ENCODE data around the gene LMLN.
"Not testable (repeated sequence)": the region's sequence is repeated elsewhere in the genome, so short reads cannot be mapped to it uniquely, and the experiment has no call there.

The LMLN gene

DNA sequence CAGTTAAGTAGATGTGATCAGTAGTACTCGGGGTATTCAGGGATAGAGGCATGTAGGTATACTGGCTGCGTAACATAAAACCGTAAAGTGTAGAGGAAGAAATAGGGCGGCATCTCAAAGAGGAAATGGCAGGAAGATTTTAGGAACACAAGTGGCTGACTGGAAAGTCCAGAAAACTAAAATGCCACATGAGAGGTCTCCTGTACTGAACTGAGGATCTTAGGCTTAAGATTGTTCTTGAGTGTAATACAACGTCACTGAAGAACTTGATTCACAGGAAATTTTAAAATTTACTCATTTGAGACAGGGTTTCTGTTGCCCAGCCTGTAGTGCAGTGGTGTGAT, 2.3 kb upstream of the LMLN start:
- DNase-seq, result no peak

DNA sequence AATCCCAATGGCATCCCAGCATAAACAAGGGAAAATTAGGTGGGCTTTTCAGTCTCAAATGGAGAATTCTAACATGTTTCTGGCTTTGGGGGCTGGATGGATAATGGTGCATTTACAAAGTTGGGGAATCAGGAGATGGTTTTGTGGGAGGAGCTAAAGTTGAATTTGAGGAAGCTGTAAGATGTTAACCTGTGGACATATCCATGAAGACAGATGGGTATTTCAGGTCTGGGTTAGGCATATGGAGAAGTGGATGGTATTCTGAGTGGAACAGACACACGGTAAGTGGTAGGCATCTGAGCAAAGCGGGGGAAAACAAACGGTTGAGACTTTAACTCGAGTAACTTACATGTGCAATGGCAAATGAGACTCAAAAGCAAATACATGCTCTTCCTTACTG, 1.7 kb upstream of the LMLN start:
- no peak for DNase-seq

DNA sequence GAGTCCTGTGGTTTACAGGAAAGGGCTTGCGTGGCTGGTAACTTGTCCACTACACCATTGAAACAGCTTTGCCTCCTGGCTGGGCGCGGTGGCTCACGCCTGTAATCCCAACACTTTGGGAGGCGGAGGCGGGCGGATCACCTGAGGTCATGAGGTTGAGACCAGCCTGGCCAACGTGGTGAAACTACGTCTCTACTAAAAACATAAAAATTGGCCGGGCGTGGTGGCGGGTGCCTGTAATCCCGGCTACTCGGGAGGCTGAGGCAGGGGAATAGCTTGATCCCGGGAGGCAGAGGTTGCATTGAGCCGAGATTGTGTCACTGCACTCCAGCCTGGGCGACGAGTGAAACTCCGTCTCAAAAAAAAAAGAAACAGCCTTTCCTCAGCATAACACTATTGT, 1.2 kb upstream of the LMLN start:
- DNase-seq, result not testable (repeated sequence)

DNA sequence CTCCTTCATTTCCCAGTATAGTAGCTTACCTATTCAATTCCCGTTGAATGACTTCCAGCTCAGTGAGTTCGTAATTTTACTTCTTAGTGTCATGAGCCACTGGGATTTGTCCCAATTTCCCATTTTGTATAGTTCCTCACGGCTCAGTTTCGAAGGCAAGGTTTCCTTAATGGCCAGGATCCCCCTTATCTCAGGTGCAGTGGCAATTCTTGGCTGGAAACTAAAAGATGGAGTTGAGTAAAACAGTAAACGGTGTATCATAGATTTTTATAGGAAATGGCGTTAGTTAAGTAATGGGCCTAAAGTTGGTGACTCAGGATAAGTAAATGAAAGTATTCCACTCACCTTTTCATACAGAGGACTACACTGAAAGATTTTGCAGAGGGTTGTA, 522 bp upstream of the LMLN start:
- DNase-seq, result no peak

DNA sequence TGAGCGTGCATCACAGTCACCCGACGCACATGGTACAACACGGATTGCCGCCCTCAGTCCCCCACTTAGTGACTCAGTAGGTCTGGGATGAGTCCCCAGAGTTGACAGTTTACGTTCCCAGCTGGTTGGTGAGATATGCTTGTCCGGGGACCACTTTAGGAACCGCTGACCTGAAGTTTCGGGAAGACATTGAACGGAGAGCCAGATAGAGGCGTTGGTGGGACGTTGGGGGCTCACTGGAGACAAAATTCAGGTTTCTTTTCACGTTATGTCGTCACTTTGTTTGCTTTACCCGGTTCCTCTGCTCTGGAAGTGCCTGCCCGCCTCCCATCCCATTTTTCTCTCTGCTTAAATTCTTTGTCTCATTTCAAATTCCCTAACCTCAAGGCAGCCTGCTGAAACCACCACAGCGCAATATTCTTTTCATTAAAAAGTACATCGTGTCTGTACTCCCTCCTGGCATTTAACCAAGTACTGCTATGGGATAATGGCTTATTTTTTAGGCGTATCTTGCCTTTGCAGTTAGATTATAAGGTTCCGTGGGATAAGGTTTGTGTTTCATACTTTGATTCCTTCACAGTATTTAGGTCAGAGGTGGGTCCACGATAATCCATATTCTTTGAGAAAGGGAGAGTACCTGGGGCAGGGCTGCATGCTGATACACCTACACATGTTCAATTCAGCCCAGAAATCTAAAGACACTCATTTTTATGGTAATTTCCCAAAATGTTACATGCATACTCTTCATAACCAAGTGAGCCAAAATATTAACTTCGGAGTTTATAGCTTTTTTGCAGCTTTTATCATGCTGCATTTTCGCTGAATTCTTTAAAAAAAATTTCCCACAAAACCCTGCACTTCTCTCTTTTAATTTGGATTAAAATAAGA, 921 bp downstream of the LMLN start:
- DNase-seq, result no peak

DNA sequence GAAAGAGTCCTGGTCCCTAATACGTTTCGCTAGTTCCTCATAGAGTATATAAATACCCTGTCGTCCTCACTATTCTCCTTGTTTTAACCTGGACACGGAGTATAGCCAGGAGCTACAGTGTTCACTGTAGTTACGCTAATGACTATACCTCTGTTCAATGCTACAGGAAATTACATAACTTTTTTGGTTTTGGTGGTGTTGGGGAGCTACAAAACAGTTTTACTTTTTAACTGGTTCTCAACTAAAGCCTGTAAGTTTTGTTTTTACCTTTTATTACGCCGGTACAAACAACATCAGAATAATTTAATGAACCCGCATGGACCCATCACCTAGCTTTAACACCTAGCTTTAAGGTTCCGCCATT, 1.5 kb downstream of the LMLN start:
- no peak for DNase-seq

DNA sequence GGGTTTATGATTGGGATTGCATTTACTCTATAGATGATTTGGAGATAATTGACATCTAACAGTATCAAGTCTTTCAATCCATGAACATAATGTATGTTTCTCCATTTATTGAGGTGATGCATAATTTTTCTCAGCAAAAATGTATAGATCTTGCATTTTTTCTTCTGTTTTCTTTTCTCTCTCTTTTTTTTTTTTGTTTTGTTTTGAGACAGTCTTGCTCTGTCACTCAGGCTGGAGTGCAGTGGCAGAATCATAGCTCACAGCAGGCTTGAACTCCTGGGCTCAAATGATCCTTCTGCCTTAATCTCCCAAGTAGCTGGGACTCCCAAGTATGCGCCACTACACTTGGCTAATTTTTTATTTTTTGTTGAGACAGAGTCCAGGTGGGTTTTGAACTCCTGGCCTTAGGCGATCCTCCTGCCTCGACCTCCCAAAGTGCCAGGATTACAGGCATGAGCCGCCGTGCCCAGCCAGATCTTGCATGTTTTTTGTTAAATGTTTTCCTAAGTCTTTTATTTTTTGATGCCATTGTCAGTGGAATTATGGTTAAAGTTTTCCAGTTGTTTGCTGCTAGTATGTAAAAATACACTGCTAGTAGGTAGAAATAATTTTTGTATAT, 3.1 kb downstream of the LMLN start:
- DNase-seq, result no peak

DNA sequence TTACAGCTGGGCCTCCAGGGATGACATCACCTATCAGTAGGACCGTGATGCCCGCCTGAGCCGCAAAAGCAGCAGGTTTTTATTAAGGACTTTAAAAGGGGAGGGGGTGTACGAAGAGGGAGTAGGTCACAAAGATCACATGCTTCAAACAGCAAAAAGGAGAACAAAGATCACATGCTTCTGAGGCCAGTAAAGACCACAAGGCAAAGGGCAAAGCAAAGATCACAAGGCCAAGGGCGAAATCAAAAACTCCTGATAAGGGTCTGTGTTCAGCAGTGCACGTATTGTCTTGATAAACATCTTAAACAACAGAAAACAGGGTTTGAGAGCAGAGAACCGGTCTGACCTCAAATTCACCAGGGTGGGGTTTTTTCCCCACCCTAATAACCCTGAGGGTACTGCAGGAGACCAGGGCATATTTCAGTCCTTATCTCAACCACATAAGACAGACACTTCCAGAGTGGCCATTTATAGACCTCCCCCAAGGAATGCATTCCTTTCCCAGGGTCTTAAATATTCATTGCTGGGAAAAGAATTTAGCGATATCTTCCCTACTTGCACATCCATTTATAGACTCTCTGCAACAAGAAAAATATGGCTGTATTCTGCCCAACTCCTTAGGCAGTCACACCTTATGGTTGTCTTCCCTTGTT, 7.4 kb downstream of the LMLN start:
- DNase-seq, result not testable (repeated sequence)

DNA sequence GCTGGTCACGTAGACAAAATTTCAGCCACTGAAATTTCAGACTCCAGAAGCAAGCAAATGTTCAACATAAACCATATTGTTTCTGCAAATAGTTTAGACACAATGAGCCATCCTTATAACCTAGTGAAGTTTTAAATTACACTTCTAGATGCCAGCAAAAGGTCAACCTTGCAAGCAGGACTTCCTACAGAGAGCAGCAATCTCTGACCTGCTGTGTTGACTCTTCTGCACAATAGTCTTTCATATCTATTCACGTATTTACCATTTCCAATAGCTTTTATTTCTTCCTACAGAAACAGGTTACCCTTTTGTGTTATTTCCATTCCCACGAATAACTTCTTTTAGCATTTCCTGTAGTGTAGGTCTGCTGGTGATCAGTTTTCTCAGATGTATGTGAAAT, 10.6 kb downstream of the LMLN start:
- DNase-seq, result no peak

DNA sequence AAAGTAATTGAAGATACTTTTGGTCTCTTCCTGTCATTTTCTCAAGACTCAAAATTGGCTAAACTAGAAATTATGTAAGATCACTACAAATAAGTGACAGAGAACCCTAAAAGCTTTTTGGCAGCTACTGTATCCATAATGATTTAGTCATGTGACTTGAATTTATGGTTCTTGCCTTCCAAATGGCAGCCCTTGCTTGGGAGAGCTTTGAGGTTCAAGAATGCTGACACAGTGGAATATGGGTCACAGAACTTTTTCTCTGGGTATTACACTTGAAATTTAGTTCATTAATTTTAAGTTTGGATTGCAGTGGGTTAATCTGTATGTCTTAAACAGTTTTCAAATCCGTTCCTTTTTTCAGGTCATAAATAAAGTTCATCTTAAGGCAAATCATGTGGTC, 14.0 kb downstream of the LMLN start:
- DNase-seq, result no peak

DNA sequence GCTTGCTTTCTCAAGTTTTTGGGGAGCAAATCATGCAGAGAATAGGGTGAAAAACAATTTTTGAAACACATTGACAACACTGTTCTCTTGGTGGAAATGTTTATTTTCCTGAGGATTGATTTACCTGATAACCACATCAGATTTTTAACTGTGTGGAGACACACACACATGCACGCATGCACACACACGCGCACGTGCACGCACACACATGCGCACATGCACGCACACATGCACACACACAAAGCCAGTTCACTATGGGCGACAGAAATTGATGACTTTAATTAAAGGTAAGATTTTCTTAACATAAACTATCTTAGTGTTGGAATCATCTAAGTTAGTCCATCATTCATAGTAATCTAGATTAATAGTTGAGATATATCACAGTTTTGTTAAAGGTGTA, 15.3 kb downstream of the LMLN start:
- no peak for DNase-seq

DNA sequence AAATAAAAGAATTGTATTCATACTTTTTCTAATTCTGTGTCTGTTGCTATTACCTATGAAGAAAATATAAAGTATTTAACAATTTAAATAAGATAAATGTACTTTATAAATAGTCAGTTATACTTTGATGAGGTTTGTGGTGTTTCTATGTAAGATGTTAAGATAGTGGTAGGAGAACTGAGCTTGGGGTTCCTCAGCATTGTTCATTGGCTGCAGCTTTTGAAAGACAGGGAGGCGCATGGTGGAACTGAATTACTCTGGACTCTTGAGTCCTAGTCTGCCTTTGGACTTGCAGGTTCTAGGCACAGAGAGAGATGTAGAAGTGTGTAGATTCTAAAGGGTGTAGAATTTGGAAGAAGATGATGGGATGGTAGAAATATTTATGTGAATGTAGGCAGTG, 23.1 kb downstream of the LMLN start:
- DNase-seq, result no peak

DNA sequence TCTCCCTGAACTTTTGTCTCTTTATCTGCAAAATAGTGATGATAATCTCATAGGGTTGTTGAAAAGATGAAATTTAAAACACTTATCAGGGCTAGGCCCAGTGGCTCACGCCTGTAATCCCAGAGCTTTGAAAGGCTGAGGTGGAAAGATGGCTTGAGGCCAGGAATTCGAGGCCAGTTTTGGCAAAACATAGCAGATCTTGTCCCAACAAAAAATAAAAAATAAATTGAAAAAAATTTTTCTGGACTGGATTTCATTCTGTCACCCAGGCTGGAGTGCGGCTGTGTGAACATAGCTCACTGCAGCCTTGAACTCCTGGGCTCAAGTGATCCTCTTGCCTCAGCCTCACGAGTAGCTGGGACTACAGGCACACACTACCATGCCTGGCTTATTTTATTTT, 29.6 kb downstream of the LMLN start:
- no peak for DNase-seq

DNA sequence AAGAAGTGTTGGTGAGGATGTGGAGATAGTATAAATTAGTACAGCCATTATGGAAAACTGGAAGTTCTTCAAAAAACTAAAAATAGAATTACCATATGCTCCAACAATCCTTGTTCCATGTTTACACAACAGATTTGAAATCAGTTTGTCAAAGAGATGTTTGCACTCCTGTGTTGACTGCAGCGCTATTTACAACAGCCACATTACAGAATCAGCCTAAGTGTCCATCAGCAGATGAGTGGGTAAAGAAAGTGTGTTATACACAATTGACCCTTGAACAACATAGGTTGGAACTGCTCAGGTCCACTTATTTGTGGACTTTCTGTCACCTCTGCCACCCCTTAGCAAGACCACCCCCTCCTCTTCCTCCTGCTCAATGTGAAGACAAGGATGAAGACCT, 34.7 kb downstream of the LMLN start:
- DNase-seq, result no peak

DNA sequence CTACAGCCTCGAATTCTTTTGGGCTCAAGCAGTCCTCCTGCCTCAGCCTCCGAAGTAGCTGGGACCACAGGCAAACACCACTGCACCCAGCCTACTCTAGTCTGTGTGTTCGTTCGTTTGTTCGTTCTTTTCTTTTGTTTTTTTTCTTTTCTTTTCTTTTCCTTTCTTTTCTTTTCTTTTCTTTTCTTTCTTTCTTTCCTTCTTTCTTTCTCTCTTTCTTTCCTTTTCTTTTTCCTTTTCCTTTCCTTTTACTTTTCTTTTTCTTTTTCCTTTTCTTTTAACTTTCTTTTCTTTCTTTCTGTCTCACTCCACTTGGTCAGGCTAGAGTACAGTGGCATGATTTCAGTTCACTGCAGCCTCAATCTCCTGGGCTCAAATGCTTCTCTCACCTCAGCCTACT, 36.8 kb downstream of the LMLN start:
- no peak for DNase-seq

DNA sequence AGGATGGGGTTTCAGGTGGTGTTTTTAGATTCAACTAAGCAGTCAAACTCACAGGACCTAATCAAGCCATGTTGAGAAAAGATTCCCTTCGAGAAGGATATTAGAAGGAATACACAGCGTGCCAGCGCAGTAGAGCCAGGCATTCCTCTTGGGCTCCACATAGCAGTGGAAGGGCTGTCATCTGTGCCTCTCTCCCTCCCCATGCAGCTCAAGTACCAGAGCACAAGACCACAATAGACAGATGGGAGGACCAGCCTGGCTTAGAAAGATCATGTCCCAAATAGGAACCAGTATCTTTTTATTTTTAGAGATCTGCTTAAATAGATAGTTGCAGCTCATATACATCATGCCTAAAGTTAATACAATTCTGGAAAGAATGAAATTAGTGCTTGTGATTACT, 37.9 kb downstream of the LMLN start:
- no peak for DNase-seq

DNA sequence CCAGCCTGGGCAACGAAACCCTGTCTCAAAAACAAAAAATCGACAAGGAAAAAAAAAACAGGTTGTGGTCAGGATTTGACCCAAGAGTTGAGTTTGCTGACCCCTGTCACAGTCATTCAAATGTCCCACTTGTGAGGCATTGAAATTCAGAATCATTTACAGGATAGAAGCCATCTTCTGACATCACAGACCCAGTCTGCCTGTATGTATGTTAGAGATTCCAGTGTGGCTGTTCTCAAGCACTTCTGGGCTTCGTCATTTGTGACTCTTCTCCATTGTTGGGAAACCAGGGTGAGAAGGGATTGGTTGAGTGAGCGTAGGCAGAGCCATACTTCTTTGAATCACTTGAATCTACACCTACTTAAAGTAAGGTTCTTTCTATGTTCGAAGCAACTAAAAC, 57.1 kb downstream of the LMLN start:
- DNase-seq, result no peak

DNA sequence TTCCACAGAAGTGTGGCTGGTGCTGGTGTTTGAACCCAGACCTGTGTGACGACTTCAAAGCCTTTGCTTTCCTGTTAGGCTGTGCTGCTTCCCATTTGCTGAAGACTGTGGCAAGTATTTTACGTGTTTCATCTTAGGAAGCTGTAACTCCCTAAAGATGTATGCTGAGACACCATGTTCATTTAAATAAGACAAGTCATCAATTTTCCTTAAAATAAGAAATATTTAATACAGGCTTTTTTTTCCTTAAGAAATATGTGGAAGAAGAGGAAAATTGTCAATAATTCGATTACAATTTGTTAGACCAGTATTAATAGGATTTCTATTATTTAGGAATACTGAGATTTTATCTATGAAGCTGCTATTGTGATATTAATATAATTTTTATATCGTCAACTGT, 58.4 kb downstream of the LMLN start:
- no peak for DNase-seq

DNA sequence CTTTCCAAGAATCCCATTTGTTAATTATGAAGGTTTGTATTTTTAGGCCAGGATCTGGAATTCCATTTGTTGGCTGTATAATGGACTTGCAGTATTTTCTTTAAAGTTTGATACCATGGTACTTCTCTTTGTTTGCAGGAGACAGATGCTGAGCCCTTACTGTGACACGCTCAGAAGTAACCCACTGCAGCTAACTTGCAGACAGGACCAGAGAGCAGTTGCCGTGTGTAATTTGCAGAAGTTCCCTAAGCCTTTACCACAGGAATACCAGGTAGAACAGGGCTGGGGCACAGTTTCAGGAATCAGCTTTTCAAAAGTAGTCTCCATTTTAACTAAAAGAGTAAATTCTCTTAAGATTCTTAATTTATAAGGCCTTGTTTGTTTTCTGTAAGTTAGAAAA, 59.1 kb downstream of the LMLN start:
- DNase-seq, result no peak

DNA sequence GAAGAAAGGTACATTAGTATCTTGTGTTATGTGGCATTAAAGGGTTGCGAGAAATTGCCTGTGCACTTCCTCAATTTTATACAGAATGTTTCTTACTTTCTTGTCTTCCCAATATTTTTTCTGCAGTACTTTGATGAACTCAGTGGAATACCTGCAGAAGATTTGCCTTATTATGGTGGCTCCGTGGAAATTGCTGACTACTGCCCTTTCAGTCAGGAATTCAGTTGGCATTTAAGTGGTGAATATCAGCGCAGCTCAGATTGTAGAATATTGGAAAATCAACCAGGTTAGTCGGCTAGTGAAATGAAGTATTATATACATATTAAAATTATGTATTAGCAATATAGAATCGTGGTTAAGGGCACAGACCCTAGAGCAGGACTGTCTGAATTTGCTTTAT, 61.3 kb downstream of the LMLN start:
- DNase-seq, result no peak

DNA sequence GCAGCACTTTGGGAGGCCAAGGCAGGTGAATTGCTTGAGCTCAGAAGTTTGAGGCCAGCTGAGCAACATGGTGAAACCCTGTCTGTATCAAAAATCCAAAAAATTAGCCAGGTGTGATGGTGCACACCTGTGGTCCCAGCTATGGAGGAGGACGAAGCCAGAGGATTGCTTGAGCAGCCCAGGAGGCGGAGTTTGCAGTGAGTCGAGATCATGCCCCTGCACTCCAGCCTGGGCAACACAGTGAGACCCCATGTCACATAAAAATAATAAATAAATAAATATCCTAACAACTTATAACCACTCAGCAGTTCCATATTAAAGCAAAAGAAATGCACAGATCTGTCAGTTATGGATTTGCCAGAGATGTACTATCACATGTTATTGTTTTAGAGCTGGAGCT, 62.6 kb downstream of the LMLN start:
- no peak for DNase-seq

DNA sequence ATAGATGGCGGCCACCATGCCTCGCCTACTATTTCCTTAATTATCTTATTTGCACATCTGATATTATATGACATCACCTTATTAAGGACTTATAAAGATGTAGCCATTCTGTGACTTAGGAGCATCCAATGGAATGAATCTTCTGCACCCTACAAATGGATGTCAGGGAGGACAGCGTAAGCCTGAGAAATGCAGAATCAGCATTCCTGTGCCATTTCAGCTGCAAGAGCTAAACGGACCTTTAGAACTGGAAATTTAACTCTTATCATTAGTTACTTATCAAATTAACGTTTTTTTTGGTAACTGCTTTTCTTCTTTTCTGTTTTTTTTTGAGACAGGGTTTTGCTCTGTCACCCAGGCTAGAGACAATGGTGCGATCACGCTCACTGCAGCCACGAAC, 65.6 kb downstream of the LMLN start:
- no peak for DNase-seq

DNA sequence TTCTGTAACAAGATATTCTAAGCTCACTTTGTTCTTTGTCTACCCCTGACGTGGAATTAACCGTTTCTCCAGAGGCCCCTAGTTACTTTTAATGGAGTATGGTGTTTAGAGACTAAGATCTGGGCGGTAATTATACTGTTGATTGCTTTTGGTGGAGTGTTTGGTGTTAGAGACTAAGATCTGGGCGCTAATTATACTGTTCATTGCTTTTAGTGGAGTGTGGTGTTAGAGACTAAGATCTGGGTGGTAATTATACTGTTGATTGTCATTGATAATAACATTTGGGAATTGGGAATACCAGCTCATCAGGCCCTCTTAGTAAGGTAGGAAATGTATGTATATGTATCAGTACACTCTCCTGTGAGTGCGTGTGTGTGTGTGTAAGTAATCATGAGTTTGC, 66.6 kb downstream of the LMLN start:
- DNase-seq, result no peak

DNA sequence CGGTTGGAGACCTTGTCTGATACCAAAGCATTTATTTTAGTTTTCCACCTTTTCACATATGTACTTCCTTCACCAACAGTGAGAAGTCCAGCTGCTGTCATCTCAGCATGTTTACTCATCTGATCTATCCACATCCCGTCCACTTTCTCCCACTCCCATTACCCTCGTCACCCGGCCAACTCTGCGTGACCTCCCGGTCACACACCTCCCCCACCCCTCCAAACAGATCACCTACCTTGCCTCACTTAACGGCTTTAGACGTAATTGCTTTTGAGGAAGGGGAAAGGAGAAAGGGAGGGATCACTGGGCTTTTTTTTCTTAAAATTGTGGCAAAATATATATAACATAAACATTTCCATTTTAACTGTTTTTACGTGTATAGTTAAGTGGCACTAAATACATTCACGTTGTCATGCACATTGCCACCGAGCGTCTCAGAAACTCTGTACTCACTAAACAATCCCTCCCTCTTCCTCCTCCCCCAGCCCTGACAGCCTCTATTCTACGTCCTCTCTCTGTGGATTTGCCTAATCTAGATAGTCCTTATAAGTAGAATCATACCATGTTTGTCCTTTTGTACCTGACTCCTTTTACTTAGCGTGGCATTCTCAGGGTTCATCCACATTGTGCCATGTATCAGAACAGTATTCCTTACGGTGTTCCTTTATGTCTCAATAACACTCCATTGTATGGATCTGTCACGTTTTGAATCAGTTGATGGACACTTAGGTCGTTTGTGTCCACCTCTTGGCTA, 67.2 kb downstream of the LMLN start:
- DNase-seq, result no peak
